AG04449 (cell line): ENCODE results near the gene AANAT.

ENCODE experiments used
- CTCF ChIA-PET: fragments of 350-600 bp; formaldehyde crosslinking; extraction: SDS; loops from one replicate; lab custom pipeline; 2021; ENCODE audit warnings: antibody characterized with exemption; lab: Yijun Ruan, JAX
- POLR2A ChIA-PET: fragments of 400-600, 350-600 bp; formaldehyde crosslinking; extraction: SDS; loops from one replicate; lab custom pipeline; 2020; ENCODE audit warnings: antibody characterized with exemption, inconsistent platforms; lab: Yijun Ruan, JAX
- DNase-seq: peaks from one replicate; pipeline ENCODE4 v3.0.0-alpha.2; 2010; ENCODE audit warnings: low read depth, low spot score
- H3K4me3 ChIP-seq: 2 replicates; pipeline ENCODE4 v1.5.1; 2011; ENCODE audit warnings: low read depth, mild to moderate bottlenecking, control low read depth, low read length
- TF ChIP-seq, protein P1 (sequence below): IDR thresholded peaks from one replicate; pipeline ENCODE4 v1.5.1; 2011; ENCODE audit warnings: mild to moderate bottlenecking, moderate library complexity, low read length, control low read depth, inconsistent platforms; ENCODE audit not compliant: insufficient read depth; ENCODE audit errors: missing control alignments

The AANAT gene

DNA sequence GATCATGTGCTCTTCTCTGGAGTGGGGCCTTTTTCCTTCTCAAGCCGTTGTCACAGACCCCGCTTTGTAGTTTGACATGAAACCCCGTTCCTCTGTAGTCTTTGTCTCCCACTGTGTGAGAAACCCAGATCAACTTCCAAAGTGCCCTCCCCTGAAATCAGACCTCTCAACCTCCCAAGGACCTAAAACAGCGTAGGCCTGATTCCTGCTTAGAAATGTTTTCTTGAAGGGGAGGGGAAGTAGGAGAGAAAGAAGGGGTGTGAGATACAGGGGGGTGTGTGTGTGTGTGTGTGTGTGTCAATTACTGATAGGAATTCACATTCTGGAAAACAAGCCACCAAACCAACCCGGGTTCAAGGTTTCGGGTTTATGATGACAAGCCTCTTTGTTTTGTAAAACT is 15.9 kb upstream of the AANAT start:
- CTCF ChIA-PET: interaction anchor here (0.7 to 34.4 kb wide), 13 partner anchors 12 to 173 kb away, joined by 3 to 1209 read pairs (median 5); partner anchors contain the start of genes AANAT and RHBDF2
- no peak for DNase-seq
- TF ChIP-seq, protein P1, sequence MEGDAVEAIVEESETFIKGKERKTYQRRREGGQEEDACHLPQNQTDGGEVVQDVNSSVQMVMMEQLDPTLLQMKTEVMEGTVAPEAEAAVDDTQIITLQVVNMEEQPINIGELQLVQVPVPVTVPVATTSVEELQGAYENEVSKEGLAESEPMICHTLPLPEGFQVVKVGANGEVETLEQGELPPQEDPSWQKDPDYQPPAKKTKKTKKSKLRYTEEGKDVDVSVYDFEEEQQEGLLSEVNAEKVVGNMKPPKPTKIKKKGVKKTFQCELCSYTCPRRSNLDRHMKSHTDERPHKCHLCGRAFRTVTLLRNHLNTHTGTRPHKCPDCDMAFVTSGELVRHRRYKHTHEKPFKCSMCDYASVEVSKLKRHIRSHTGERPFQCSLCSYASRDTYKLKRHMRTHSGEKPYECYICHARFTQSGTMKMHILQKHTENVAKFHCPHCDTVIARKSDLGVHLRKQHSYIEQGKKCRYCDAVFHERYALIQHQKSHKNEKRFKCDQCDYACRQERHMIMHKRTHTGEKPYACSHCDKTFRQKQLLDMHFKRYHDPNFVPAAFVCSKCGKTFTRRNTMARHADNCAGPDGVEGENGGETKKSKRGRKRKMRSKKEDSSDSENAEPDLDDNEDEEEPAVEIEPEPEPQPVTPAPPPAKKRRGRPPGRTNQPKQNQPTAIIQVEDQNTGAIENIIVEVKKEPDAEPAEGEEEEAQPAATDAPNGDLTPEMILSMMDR: no peak
- POLR2A ChIA-PET: no interaction called here
- H3K4me3 ChIP-seq: peak overlapping the region; percentile 77

DNA sequence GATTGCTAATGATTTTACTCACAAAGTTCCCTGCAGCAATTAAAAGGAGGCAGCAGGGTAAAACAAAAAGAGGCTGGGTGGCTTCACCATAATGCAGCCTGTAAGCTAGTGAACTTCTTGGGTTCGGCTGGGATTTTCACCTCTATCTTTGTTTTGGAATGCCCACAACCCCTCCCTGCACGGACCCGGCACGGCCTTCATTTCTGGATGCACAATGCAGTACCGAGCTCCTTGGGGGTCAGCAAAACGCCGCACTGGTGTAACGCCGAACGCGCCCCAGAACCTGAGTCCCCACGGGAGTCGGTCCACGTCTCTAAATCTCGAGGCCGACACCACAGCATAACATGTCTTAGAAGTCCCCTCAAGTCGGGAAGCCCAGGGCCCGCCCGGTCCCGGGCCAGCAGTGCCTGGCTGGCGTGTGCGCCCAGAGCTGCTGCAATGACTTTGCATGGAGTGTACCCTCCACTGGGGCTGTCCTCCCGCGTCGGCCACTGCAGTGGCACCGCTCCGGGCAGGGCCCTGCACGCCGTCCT is 15.2 kb upstream of the AANAT start:
- TF ChIP-seq, protein P1: no peak
- peak overlapping the region; percentile 77 for H3K4me3 ChIP-seq
- no peak for DNase-seq
- ChIA-PET CTCF (interaction anchor here (0.7 to 34.4 kb wide), 10 partner anchors 11 to 172 kb away, joined by 3 to 1209 read pairs (median 4); partner anchors contain the start of genes AANAT and RHBDF2), POLR2A (interaction anchor here (0.8 kb wide), 1 partner anchor 99 kb away, joined by 3 read pairs; no protein-coding TSS in a partner anchor)

- DNase-seq: no peak
- TF ChIP-seq, protein P1: peak; percentile 80
- POLR2A ChIA-PET: interaction anchor here (0.8 kb wide), 1 partner anchor 100 kb away, joined by 3 read pairs; no protein-coding TSS in a partner anchor
These were observed 14.6 kb upstream of the AANAT start, which contains the start of gene UBE2O for GRCh38 chr17:76452660-76453430. UBE2O (minus strand) TSS chr17:76453152; CDS start chr17:76453141, 11 bp downstream.

DNA sequence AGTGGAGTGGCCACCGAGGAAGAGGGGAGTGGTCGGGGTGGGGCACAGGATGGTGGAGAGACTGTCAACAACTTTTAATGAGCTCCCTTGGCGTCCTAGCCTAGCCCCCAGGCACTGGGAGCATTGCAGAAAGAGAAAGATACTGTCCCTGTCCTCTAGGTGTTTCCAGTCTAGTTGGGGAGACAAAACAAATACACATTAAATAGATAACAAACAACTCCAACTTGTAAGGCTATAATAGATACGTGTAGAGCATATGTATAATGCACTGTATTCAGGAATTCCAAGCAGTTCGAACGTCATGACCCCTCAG is 14.0 kb upstream of the AANAT start:
- TF ChIP-seq, protein P1: no peak
- no peak overlapping the region for H3K4me3 ChIP-seq
- POLR2A ChIA-PET: no interaction called here
- no peak for DNase-seq
- CTCF ChIA-PET: interaction anchor here (0.9 to 34.4 kb wide), 22 partner anchors 10 to 171 kb away, joined by 3 to 1209 read pairs (median 4); partner anchors contain the start of genes AANAT, RHBDF2 and SPHK1

More at GRCh38 chr17:76452660-76453430, 14.6 kb upstream of the AANAT start, which contains the start of gene UBE2O:
- CTCF ChIA-PET: interaction anchor here (0.9 to 34.4 kb wide), 18 partner anchors 11 to 171 kb away, joined by 3 to 1209 read pairs (median 4); partner anchors contain the start of genes AANAT and RHBDF2
- H3K4me3 ChIP-seq: peak within 1 kb of the TSS; percentile 77

- no peak for DNase-seq
- TF ChIP-seq, protein P1: peak; percentile 87
- H3K4me3 ChIP-seq: no peak overlapping the region
- CTCF ChIA-PET: interaction anchor here (0.8 to 34.4 kb wide), 40 partner anchors 9 to 256 kb away, joined by 3 to 1209 read pairs (median 7); partner anchors contain the start of genes AANAT, QRICH2, RHBDF2 and SPHK1
- POLR2A ChIA-PET: no interaction called here
These were observed 8.6 kb upstream of the AANAT start for GRCh38 chr17:76458580-76459490.
